ENCODE data around the gene DUSP12. TPM values are rescaled to one million over a fixed set of nuclear protein-coding genes. Genes with fewer than 3 reads are reported as not detected.

The DUSP12 gene
- total and polyA plus RNA-seq, 4 donors, result 7.9 to 18.2 (median 12.5) TPM

DNA sequence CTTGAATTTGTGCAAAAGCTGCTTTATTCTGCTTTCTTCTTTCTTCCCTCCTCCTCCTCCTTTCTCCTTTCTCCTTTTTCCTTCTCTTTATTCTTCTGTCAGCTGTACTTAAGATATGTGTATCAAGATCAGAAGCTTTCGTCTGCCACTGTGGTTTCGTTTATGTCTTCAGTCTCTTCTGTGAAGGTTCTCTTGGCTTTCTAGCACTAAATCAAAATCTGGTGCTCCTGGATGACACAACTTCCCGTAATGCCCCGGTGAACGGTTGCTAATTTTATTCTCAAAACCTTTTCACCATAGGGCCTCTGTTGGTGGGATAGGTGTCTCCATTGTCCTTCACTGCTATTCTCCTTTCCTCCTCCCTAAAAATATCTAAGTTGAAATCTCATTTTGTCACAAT, 21.6 kb downstream of the DUSP12 start:
- H3K4me1 ChIP-seq (ENCODE audit: control insufficient read depth in 4 of 4, insufficient read depth in 4 of 4, low read length in 3 of 4), result peaks cover 6 to 43% (median 23%) of the 10 kb centered on the region in 4 donors
- no peaks in the 10 kb centered on the region for H3K27me3 ChIP-seq (ENCODE audit: control insufficient read depth in 4 of 4, insufficient read depth in 4 of 4, low read length in 3 of 4)
- peaks cover 0 to 2% (median 0%) of the 10 kb centered on the region in 4 donors for H3K36me3 ChIP-seq (ENCODE audit: control insufficient read depth in 4 of 4, insufficient read depth in 3 of 4, low read depth in 1 of 4, low read length in 3 of 4)
- H3K9me3 ChIP-seq (ENCODE audit: control insufficient read depth in 4 of 4, low read length in 3 of 4), result no peaks in the 10 kb centered on the region
- H3K4me3 ChIP-seq (ENCODE audit: low read depth in 1 of 3, low read length in 3 of 3), result no peak overlapping the region
- 76% methylated on average over 5 of the region's 5 CpGs for WGBS
- H3K27ac ChIP-seq (ENCODE audit: low read depth in 1 of 2, low read length in 2 of 2), result no peak overlapping the region
- TF ChIP-seq HNF4G (IDR thresholded peaks at IDR 0.05), result no peak
- TF ChIP-seq, protein P1, sequence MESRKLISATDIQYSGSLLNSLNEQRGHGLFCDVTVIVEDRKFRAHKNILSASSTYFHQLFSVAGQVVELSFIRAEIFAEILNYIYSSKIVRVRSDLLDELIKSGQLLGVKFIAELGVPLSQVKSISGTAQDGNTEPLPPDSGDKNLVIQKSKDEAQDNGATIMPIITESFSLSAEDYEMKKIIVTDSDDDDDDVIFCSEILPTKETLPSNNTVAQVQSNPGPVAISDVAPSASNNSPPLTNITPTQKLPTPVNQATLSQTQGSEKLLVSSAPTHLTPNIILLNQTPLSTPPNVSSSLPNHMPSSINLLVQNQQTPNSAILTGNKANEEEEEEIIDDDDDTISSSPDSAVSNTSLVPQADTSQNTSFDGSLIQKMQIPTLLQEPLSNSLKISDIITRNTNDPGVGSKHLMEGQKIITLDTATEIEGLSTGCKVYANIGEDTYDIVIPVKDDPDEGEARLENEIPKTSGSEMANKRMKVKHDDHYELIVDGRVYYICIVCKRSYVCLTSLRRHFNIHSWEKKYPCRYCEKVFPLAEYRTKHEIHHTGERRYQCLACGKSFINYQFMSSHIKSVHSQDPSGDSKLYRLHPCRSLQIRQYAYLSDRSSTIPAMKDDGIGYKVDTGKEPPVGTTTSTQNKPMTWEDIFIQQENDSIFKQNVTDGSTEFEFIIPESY (IDR thresholded peaks at IDR 0.05), result no peak
- TF ChIP-seq FOXA1 (IDR thresholded peaks at IDR 0.05), result no peak
- no peak for TF ChIP-seq FOXA2 (IDR thresholded peaks at IDR 0.05)
- no peak for TF ChIP-seq HNF4A (conservative IDR thresholded peaks at IDR 0.05)
- TF ChIP-seq YY1 (IDR thresholded peaks at IDR 0.05), result no peak
- no peak for TF ChIP-seq RAD21 (IDR thresholded peaks at IDR 0.05)
- no peak for TF ChIP-seq NR2F2 (IDR thresholded peaks at IDR 0.05)
- no peak for TF ChIP-seq RXRA (IDR thresholded peaks at IDR 0.05)
- TF ChIP-seq TAF1 (conservative IDR thresholded peaks at IDR 0.05), result no peak
- TF ChIP-seq, protein P2, sequence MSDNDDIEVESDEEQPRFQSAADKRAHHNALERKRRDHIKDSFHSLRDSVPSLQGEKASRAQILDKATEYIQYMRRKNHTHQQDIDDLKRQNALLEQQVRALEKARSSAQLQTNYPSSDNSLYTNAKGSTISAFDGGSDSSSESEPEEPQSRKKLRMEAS (IDR thresholded peaks at IDR 0.05), result no peak
- TF ChIP-seq, protein P3, sequence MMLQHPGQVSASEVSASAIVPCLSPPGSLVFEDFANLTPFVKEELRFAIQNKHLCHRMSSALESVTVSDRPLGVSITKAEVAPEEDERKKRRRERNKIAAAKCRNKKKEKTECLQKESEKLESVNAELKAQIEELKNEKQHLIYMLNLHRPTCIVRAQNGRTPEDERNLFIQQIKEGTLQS (IDR thresholded peaks at IDR 0.05), result no peak
- no peak for TF ChIP-seq EGR1 (IDR thresholded peaks at IDR 0.05; ENCODE audit: low read depth in 2 of 2)
- TF ChIP-seq SP1 (IDR thresholded peaks at IDR 0.05), result no peak
- TF ChIP-seq GABPA (IDR thresholded peaks at IDR 0.05 in 1 of 2, conservative IDR thresholded peaks at IDR 0.05 in 1 of 2), result no peak
- TF ChIP-seq, protein P4, sequence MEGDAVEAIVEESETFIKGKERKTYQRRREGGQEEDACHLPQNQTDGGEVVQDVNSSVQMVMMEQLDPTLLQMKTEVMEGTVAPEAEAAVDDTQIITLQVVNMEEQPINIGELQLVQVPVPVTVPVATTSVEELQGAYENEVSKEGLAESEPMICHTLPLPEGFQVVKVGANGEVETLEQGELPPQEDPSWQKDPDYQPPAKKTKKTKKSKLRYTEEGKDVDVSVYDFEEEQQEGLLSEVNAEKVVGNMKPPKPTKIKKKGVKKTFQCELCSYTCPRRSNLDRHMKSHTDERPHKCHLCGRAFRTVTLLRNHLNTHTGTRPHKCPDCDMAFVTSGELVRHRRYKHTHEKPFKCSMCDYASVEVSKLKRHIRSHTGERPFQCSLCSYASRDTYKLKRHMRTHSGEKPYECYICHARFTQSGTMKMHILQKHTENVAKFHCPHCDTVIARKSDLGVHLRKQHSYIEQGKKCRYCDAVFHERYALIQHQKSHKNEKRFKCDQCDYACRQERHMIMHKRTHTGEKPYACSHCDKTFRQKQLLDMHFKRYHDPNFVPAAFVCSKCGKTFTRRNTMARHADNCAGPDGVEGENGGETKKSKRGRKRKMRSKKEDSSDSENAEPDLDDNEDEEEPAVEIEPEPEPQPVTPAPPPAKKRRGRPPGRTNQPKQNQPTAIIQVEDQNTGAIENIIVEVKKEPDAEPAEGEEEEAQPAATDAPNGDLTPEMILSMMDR (IDR thresholded peaks at IDR 0.05; ENCODE audit: low read depth, low read length, missing input control), result no peak
- TF ChIP-seq, protein P5, sequence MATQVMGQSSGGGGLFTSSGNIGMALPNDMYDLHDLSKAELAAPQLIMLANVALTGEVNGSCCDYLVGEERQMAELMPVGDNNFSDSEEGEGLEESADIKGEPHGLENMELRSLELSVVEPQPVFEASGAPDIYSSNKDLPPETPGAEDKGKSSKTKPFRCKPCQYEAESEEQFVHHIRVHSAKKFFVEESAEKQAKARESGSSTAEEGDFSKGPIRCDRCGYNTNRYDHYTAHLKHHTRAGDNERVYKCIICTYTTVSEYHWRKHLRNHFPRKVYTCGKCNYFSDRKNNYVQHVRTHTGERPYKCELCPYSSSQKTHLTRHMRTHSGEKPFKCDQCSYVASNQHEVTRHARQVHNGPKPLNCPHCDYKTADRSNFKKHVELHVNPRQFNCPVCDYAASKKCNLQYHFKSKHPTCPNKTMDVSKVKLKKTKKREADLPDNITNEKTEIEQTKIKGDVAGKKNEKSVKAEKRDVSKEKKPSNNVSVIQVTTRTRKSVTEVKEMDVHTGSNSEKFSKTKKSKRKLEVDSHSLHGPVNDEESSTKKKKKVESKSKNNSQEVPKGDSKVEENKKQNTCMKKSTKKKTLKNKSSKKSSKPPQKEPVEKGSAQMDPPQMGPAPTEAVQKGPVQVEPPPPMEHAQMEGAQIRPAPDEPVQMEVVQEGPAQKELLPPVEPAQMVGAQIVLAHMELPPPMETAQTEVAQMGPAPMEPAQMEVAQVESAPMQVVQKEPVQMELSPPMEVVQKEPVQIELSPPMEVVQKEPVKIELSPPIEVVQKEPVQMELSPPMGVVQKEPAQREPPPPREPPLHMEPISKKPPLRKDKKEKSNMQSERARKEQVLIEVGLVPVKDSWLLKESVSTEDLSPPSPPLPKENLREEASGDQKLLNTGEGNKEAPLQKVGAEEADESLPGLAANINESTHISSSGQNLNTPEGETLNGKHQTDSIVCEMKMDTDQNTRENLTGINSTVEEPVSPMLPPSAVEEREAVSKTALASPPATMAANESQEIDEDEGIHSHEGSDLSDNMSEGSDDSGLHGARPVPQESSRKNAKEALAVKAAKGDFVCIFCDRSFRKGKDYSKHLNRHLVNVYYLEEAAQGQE (IDR thresholded peaks at IDR 0.05), result no peak
- no peak for TF ChIP-seq JUND (IDR thresholded peaks at IDR 0.05)
- no peak overlapping the region for H3K9ac ChIP-seq (ENCODE audit: low read depth in 1 of 2, low read length in 2 of 2)
- no peak for DNase-seq (ENCODE audit: low spot score)
